ENCODE data around the gene SLC25A53. TPM values are rescaled to one million over a fixed set of nuclear protein-coding genes. Genes with fewer than 3 reads are reported as not detected.

The SLC25A53 gene, protein sequence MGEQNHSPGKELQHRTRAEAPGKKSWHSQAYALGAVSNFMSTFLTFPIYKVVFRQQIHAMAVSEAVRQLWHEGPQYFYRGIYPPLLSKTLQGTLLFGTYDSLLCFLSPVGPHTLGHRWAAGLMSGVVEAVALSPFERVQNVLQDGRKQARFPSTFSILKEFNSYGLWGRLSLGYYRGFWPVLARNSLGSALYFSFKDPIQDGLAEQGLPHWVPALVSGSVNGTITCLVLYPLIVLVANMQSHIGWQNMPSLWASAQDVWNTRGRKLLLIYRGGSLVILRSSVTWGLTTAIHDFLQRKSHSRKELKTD
- polyA plus RNA-seq (4.8 and 6.6 TPM in 2 replicates), polyA minus RNA-seq (11.0 and 18.9 TPM in 2 replicates)

DNA sequence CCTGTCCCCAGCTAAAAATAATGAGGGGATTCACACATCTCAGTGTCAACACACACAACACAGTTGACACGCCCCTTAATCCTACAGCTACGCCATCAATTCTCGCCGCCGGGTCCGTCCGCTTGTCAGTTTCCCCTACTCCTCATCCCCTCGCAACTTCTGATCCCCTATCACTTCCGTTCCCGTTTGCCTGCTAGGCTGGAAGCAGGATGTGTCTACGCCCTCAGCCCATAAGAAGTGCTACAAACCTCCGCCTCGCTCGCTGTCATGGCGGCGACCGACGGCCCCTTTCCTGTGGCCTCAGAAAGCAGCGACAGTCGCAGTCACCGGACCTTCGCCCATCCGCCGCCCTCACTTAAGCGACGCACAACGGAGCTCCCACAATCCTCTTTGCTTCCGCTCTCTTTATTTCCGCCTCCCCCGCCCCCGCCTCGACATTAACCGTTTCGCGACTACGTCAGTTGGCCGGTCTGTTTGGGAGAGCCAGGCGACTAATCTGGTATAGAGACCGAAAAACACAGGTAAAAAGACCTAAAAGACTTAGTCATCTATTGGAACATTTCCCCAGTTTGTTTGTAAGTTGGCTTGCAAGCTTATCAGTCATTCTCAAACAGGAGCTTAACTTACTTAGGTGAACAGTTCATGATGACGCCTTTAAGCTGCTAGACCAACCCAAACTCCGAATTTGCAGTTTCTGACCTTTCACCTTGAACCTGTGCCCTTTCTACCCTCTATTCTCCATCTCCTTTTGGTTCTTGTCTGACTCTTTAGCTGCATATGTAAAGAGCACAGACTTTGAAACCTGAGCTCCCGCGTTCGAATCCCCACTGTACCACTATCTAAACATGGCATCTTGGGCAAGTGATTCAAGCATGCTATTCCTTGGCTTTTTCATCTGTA, at the start of gene SLC25A53:
Gene SLC25A53, minus strand, starts transcription at position 380 of the 900 bp plus-strand sequence. CDS start 51,752 bp downstream, outside the sequence.
- H3K36me3 ChIP-seq (ENCODE audit: insufficient read depth, low read length), result no peaks in the 10 kb centered on the region
- peak within 1 kb of the TSS; percentile 74 for H3K4me3 ChIP-seq (ENCODE audit: low read length)
- peak within 1 kb of the TSS; percentile 90 for H3K27ac ChIP-seq (ENCODE audit: low read length)
- H2AFZ ChIP-seq (ENCODE audit: low read depth, low read length), result peak within 1 kb of the TSS; percentile 65
- no peaks in the 10 kb centered on the region for H3K9me2 ChIP-seq (ENCODE audit: insufficient read depth, low read length)
- peak within 1 kb of the TSS; percentile 85 for H3K9ac ChIP-seq (ENCODE audit: low read length)
- peak within 1 kb of the TSS; percentile 45 for H3K4me2 ChIP-seq (ENCODE audit: low read length)
- TF ChIP-seq POLR2AphosphoS5 (IDR thresholded peaks at IDR 0.05) (peak; percentile 23), EP300 (conservative IDR thresholded peaks at IDR 0.05; ENCODE audit: poor library complexity, severe bottlenecking) (peak; percentile 63), EZH2 (IDR thresholded peaks at IDR 0.05; ENCODE audit: borderline replicate concordance, insufficient read depth, low read length, poor library complexity, severe bottlenecking) (no peak), SMC3 (conservative IDR thresholded peaks at IDR 0.05; ENCODE audit: poor library complexity) (no peak), TAF1 (IDR thresholded peaks at IDR 0.05; ENCODE audit: low read depth) (no peak), MXI1 (conservative IDR thresholded peaks at IDR 0.05; ENCODE audit: poor library complexity, severe bottlenecking) (peak; percentile 45)
- TF ChIP-seq, protein P1, sequence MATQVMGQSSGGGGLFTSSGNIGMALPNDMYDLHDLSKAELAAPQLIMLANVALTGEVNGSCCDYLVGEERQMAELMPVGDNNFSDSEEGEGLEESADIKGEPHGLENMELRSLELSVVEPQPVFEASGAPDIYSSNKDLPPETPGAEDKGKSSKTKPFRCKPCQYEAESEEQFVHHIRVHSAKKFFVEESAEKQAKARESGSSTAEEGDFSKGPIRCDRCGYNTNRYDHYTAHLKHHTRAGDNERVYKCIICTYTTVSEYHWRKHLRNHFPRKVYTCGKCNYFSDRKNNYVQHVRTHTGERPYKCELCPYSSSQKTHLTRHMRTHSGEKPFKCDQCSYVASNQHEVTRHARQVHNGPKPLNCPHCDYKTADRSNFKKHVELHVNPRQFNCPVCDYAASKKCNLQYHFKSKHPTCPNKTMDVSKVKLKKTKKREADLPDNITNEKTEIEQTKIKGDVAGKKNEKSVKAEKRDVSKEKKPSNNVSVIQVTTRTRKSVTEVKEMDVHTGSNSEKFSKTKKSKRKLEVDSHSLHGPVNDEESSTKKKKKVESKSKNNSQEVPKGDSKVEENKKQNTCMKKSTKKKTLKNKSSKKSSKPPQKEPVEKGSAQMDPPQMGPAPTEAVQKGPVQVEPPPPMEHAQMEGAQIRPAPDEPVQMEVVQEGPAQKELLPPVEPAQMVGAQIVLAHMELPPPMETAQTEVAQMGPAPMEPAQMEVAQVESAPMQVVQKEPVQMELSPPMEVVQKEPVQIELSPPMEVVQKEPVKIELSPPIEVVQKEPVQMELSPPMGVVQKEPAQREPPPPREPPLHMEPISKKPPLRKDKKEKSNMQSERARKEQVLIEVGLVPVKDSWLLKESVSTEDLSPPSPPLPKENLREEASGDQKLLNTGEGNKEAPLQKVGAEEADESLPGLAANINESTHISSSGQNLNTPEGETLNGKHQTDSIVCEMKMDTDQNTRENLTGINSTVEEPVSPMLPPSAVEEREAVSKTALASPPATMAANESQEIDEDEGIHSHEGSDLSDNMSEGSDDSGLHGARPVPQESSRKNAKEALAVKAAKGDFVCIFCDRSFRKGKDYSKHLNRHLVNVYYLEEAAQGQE (IDR thresholded peaks at IDR 0.05; ENCODE audit: borderline replicate concordance), result peak; percentile 58
- H3K79me2 ChIP-seq (replicated peaks; ENCODE audit: insufficient read depth, low read length), result no peaks in the 10 kb centered on the region
- no peaks in the 10 kb centered on the region for H4K20me1 ChIP-seq (ENCODE audit: insufficient read depth)
- H3K9me3 ChIP-seq (ENCODE audit: low read length), result no peaks in the 10 kb centered on the region
- H3F3A ChIP-seq (ENCODE audit: insufficient read depth, low read length, poor library complexity, severe bottlenecking), result no peaks in the 10 kb centered on the region
- no peaks in the 10 kb centered on the region for H3K27me3 ChIP-seq (ENCODE audit: insufficient read depth, low read depth, low read length)

DNA sequence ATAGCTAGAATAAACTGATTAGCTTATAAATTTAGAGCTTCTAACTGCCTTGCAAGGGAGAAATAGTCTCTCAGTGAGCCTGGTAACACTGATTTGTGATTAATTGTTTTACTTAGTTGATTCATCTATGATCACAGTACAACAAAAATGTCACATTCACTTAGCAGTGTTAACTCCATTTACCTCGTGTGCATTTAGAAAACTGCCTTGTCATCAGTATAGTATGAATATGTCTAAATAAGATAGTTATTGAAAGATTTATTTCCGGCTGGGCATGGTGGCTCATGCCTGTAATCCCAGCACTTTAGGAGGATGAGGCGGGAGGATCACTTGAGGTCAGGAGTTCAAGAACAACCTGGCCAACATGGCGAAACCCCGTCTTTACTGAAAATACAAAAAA, 48.7 kb upstream of the SLC25A53 start:
- no peak overlapping the region for H3K4me3 ChIP-seq (ENCODE audit: low read length)
- no peak overlapping the region for H2AFZ ChIP-seq (ENCODE audit: low read depth, low read length)
- H3K9me2 ChIP-seq (ENCODE audit: insufficient read depth, low read length), result no peaks in the 10 kb centered on the region
- no peaks in the 10 kb centered on the region for H3F3A ChIP-seq (ENCODE audit: insufficient read depth, low read length, poor library complexity, severe bottlenecking)
- no peaks in the 10 kb centered on the region for H3K36me3 ChIP-seq (ENCODE audit: insufficient read depth, low read length)
- H3K27me3 ChIP-seq (ENCODE audit: insufficient read depth, low read depth, low read length), result no peaks in the 10 kb centered on the region
- H3K79me2 ChIP-seq (replicated peaks; ENCODE audit: insufficient read depth, low read length), result no peaks in the 10 kb centered on the region
- H3K4me2 ChIP-seq (ENCODE audit: low read length), result no peak overlapping the region
- H4K20me1 ChIP-seq (ENCODE audit: insufficient read depth), result no peaks in the 10 kb centered on the region
- TF ChIP-seq POLR2AphosphoS5 (IDR thresholded peaks at IDR 0.05) (no peak), EP300 (conservative IDR thresholded peaks at IDR 0.05; ENCODE audit: poor library complexity, severe bottlenecking) (no peak), RAD21 (conservative IDR thresholded peaks at IDR 0.05) (no peak), EZH2 (IDR thresholded peaks at IDR 0.05; ENCODE audit: borderline replicate concordance, insufficient read depth, low read length, poor library complexity, severe bottlenecking) (no peak), MXI1 (conservative IDR thresholded peaks at IDR 0.05; ENCODE audit: poor library complexity, severe bottlenecking) (no peak), SMC3 (conservative IDR thresholded peaks at IDR 0.05; ENCODE audit: poor library complexity) (no peak)
- TF ChIP-seq, protein P2, sequence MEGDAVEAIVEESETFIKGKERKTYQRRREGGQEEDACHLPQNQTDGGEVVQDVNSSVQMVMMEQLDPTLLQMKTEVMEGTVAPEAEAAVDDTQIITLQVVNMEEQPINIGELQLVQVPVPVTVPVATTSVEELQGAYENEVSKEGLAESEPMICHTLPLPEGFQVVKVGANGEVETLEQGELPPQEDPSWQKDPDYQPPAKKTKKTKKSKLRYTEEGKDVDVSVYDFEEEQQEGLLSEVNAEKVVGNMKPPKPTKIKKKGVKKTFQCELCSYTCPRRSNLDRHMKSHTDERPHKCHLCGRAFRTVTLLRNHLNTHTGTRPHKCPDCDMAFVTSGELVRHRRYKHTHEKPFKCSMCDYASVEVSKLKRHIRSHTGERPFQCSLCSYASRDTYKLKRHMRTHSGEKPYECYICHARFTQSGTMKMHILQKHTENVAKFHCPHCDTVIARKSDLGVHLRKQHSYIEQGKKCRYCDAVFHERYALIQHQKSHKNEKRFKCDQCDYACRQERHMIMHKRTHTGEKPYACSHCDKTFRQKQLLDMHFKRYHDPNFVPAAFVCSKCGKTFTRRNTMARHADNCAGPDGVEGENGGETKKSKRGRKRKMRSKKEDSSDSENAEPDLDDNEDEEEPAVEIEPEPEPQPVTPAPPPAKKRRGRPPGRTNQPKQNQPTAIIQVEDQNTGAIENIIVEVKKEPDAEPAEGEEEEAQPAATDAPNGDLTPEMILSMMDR (IDR thresholded peaks at IDR 0.05; ENCODE audit: poor library complexity, severe bottlenecking), result no peak
- TF ChIP-seq, protein P1 (IDR thresholded peaks at IDR 0.05; ENCODE audit: borderline replicate concordance), result no peak
- no peak overlapping the region for H3K9ac ChIP-seq (ENCODE audit: low read length)
- H3K27ac ChIP-seq (ENCODE audit: low read length), result no peak overlapping the region
- H3K9me3 ChIP-seq (ENCODE audit: low read length), result no peaks in the 10 kb centered on the region

All from neural cell (in vitro differentiated cells).